ENCODE data around the gene SLC17A6.

Gene SLC17A6

DNA sequence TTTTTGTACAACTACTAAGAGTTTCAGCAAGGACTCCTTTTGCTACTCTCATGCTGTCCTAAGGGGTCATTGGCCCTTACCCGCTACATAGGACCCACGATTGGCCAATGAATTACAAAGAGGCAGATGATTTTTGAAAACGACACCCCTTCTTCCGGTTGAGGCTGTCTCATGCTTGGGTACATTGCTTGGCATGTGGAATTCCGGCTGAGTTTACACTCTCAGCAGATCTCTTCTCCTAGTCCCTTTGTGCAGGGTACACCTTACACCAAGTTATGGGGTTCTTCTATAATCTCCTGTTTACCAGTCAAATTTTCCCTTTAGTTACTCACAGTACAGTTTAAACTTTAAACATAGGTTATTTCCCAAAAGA is 52.1 kb downstream of the SLC17A6 start:
- no peak for FAIRE-seq

DNA sequence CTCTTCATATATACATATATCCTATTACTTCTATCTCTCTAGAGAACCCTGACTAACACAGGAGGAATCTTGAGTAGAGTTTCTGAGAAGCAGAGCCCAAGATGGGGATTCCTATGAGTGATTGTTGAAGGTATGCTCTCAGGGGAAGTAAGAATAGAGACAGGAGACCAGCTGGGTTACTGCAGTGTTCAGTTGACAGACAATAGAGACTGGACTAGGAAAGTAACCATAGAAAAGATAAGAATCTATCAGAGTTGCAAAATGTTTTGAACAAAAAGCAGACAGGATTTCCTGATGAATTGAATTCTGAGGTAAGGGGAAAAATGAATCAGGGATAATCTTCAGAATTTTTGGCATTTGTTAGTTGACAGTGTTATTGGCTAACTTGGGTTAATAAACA is 54.4 kb downstream of the SLC17A6 start:
- no peak for FAIRE-seq

DNA sequence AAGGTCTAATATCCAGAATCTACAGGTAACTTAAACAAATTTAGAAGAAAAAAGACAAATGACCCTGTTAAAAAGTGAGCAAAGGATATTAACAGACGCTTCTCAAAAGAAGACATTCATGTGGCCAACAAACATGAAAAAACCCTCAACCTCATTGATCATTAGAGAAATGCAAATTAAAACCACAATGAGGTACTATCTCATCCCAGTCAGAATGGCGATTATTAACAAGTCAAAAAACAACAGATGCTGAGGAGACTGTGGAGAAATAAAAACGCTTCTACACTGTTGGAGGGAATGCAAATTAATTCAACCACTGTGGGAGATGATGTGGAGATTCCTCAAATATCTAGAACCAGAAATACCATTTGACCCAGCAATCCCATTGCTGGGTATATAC is 67.2 kb downstream of the SLC17A6 start:
- no peak for FAIRE-seq

DNA sequence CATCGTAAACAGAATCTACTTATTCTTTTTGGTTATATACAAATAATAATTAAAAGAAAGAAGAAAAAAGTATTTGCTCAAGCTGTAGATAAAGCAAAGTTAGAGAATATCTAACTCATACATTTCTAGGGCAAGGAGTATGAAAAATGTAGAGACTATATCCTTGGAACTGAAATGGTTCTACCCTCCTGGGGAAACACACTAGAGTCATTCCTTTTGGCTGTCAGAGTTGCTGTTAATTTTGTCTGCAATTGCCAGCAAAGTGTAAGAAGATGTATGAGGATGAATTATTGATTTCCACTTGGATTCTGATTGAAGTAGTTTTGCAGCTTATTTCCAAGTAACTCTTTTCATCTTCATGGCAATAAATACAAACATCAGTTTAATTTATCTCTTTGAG is 69.1 kb downstream of the SLC17A6 start:
- FAIRE-seq: no peak

DNA sequence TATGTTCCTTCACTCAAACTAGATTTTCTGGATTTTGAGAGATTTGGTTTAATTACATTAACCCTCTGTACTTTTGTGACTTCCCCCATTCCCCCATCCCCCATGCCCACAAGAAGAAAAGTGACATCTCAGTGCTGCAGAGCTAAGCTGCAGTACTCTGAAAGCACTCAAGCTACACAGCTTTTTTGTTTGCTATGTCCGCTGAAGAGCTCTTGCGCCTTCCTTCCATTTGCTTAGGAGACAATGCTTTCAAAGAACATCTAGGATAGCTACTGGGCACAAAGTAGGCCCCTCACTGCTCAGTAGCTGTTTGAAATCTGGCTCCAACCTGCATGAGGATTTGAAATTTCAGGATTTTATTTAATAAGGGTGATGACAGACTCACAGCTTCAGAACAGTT is 69.7 kb downstream of the SLC17A6 start:
- no peak for FAIRE-seq

DNA sequence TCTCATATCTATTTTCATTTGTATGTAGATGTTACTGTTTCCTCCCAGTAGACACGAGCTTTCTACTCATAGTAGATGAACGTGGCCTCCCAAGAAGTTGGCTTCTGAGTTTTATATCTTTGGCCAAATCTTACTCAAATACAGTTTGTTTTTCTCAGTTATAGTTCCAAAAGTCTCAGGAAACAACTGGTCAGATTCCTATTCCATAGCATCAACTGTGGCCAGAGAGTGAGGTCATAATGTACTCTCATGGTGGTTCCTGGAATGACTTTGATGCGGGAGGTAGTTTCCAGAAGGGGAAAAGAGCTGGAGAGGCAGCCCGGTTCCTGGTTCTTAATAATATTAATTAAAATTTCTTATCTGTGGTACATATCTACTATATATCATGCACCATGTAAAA is 77.3 kb downstream of the SLC17A6 start:
- no peak for FAIRE-seq

DNA sequence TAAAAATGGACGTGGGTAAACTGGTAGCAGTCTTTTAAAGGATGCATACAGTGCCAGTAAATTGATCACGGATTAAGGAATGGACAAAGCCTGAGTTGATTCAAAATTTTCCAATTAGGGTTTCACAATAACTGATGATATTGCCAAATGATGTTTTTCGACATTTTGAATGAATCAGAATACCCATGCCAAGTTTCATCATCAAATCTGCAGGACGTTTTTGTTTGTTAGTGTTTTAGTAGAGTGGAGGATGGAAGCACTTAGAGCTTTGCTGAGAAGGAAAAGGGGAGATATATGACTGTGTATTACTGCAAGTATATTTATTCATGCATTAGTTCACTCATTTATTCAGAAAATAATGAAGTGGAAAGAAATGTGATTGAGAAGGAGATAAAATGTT is 78.3 kb downstream of the SLC17A6 start:
- FAIRE-seq: no peak

DNA sequence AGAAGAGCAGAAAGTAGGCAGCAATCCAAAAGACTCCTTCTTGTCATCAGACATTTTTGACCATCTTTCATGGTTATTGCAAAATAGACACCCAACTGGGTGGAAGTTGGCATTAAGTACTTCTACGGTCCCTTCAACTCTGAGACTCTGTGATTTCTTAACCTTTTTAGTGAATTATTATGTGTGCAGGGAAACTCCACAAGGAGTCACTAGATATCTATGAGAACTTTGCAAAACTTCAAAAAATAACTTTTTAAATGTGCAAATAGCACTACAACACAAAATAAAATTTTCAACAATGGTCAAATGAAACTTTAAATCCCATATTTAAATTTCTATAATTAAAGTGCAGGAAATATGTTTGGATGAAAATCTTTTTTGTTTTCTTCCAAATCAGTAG is 88.7 kb downstream of the SLC17A6 start:
- FAIRE-seq: no peak
